ENCODE data around the gene SLC35F3.

- TF ChIP-seq ZBTB33 (IDR thresholded peaks at IDR 0.05; ENCODE audit: borderline replicate concordance, low read depth) (no peak), CTCF (IDR thresholded peaks at IDR 0.05) (no peak), TAF1 (IDR thresholded peaks at IDR 0.05; ENCODE audit: borderline replicate concordance, low read depth, low read length) (no peak), MAX (IDR thresholded peaks at IDR 0.05; ENCODE audit: low read depth) (no peak), FOXM1 (IDR thresholded peaks at IDR 0.05; ENCODE audit: low read depth) (no peak), USF1 (IDR thresholded peaks at IDR 0.05; ENCODE audit: borderline replicate concordance, low read depth) (no peak), EP300 (IDR thresholded peaks at IDR 0.05; ENCODE audit: borderline replicate concordance in 1 of 2, low read depth in 1 of 2, low read length in 1 of 2) (no peak), MXI1 (IDR thresholded peaks at IDR 0.05; ENCODE audit: low read depth, low read length) (no peak), RAD21 (IDR thresholded peaks at IDR 0.05; ENCODE audit: low read length) (no peak)
Measured at GRCh38 chr1:234127026-234127671, 222.7 kb downstream of the SLC35F3 start.

Measured in SK-N-SH (cell line).